GM18870 (cell line): Measurements from ENCODE around the gene HABP2.

Source experiments
- ATAC-seq: cut with Tn5 transposase; IDR thresholded peaks from one replicate; pipeline ENCODE4 v1.9.1; 2021; ENCODE audit warnings: moderate library complexity; ENCODE audit not compliant: unreplicated experiment

HABP2 gene

GRCh38 chr10:113552701-113553100 is at the start of gene HABP2:
Gene HABP2, plus strand, starts transcription at chr10:113553053. Its CDS starts 69 bp downstream, at chr10:113553122.
- no peak for ATAC-seq

- ATAC-seq: no peak
These were observed 48.9 kb upstream of the HABP2 start for GRCh38 chr10:113503930-113504329.

DNA sequence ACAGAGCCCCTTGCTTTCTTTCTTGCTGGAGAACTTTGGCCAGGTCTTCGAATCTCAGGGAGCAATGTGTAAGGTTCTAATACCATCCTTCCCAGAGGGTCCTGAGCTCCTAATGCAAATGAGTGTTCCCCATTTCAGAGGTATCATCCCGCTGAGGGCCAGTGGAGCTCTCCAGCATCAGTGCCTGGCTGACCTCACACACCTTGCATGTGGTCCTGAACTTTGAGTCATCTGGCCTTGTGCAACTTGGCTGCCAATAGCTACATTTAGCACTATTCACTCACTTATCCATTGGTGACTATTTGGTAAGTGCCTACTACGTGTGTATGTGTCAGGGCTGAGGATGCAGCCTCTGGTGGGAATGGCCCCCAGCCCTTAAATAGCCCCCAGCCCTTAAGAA is 48.4 kb upstream of the HABP2 start:
- ATAC-seq: no peak

DNA sequence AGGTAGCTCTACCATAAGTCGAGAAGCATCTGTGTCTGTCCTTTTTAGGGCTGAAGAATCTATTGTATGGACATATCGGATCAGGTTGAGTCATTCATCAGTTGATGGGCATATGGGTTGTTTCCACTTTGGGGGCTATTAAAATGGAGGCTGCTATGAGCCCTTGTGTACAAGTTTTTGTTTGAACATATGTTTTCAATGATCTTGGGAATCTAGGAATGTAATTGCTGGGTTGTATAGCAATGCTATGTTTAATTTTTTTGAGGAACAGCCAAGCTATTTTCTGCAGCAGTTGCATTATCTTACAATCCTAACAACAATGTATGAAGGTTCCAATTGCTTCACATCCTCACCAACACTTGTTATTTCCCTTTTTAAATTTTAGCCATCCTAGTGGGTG is 46.4 kb upstream of the HABP2 start:
- ATAC-seq: no peak

DNA sequence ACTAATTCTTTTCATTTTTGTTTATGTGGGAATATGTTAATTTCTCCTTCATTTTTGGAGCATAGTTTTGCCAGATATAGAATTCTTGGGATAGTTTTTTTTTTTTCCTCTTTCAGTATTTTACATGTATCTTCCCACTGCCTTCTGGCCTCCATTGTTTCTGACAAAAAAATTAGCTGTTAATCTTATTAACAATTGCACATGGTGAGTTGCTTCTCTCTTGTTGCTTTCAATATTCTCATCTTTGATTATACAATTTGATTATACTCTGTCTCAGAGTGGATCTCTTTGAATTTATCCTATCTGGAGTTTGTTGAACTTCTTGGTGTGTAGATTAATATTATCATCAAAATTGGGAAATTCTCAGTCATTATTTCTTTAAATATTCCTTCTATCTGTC is 41.4 kb upstream of the HABP2 start:
- no peak for ATAC-seq

DNA sequence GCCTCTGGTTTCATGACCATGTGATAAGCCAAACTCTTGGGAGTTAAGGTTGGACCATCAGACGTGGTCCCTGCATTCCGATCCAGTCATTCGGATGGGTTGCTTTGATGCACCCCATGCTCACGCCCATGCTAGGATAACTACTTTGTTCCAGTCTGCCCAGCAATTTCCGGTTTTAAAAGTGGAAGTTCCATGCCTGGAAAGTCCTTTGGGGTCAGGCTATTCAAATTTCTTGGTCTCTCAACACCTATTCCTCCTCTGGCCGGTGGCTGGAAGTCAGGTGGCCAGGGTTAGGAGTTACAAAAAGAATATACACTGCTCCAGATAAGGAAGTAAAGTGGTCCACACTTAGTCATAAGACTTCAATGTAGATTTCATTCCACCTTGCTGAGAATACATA is 37.7 kb upstream of the HABP2 start:
- ATAC-seq: no peak

DNA sequence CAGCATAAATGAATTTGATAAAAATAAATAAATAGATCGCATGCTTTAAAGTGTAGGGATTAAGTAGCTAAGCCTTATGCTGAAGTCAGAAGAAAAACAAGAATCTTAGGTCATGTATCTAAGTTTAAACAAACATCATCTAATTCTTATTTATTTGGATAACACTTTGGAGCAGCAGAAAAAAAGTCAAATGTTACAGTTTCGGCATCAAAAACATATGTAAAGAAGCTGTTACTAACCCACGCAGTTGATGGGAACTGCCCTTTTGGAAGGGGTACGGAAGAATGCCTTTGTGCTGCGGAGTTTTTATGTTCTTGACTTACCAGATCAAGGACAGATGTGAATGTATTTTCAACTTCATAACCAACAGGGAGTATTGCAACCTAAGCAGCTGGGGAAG is 37.3 kb upstream of the HABP2 start:
- ATAC-seq: no peak

DNA sequence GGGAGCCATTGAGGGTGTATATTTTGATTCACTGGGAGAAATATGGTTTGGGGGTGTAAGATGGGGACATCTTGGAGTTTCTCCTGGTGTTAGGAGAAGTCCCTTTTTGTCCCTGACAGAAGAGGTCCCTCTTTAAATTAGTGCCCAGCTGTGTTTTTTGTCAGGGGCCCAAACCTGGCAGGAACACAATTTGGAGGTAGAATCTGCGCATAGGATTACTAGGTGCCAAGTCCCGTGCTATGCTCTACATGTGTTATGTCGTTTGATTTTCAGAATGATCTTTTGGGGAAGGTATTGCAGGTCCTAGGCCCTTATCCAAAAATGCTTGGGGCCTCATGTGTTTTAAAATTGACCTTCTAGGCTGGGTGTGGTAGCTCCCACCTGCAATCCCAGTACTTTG is 36.8 kb upstream of the HABP2 start:
- no peak for ATAC-seq

DNA sequence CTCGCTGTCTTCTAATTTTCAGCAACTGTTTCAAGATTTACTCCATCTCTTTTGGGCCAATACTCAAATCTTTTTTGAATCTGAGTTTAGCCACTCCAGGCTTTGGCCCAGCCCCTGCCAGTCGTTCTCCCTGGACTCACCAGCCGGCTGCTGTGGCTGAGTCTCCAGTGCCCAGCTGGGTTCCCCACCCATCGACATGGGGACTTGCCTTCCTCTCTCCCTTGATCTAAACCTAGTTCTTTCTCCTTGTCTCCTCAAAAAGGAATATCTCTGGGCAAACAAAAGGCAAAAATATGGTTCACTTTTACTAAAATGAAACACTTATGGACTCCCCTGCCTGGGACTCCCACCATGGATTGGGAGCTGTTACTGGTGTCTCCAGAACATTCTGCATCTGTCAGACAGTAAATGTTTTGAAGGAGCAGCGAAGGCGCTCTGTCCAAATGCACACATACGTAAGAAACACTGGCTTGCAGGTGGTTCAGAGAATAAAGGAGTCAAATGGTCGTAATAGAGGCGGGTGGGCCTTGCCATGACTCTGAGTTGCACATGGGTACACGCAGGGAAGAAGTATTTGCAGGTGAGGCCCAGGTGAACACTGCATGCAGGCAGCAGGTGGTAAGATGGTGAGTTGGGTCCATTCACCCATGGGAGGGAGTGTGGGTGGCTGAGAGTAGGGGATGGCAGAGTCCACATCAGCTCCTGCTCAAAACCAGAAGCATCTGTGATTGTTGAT is 35.5 kb upstream of the HABP2 start:
- ATAC-seq: no peak

DNA sequence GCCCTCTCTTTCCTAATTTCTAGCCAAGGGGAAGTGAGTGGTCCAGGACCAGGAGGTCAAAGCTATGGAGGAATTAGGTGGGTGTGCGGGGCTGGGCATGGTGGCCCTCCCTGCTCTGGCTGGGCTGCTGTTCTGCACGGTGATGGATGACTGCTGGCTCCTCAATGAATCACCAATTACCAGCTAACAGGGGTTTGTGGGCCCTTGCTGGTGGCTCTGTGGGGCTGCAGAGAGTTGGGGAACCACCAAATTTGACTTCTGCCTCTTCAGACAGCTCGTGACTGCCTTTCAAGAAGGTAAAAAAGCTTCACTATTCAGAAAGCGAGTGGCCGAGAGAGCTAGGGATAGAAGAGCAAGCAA is 35.0 kb upstream of the HABP2 start:
- ATAC-seq: no peak

- no peak for ATAC-seq
These were observed 34.4 kb upstream of the HABP2 start for GRCh38 chr10:113518415-113518814.

- ATAC-seq: no peak
These were observed 33.8 kb upstream of the HABP2 start for GRCh38 chr10:113518816-113519591.

GRCh38 chr10:113519681-113520115 is 33.2 kb upstream of the HABP2 start:
- ATAC-seq: no peak

- ATAC-seq: no peak
These were observed 32.6 kb upstream of the HABP2 start for GRCh38 chr10:113520261-113520660.

DNA sequence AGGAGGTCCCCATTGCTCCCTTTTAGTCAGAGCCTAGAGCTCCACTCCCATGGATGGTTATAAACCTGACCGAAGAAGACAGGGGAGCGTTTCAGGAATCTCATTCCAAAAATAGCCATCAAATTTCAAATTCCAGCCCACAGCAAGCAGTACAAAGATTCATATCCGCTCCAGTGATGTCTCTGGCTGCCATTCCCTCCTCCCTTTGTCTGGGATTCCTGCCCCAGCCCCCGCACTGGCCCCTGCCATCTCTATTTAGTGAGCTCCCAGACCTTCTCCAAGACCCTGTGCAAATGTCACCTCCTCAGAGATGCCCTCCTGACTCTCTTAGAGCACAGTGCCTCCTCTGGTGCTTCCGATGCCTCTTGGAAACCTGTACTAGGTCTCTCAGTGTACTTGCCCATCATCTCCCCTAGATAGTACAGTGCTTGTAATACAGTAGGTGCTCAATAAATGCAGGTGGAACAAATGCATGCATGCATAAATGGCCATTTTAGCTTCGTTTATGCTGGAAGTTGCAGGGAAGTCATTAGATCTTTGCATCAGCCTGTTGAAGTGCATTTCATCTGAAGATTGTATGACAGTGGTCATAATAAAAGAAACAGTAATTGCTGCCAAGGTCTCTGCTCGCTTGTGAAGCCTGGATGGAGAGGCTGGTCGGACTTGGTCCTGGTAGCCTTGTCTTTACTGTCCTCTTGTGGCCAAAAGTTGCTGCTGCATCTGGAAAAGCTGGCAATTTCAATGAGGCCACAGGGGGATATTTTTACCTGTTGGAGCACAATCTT is 32.0 kb upstream of the HABP2 start:
- peak; percentile 69 for ATAC-seq

- no peak for ATAC-seq
These were observed 31.4 kb upstream of the HABP2 start for GRCh38 chr10:113521475-113521795.

GRCh38 chr10:113522460-113522859 is 30.4 kb upstream of the HABP2 start:
- ATAC-seq: no peak

DNA sequence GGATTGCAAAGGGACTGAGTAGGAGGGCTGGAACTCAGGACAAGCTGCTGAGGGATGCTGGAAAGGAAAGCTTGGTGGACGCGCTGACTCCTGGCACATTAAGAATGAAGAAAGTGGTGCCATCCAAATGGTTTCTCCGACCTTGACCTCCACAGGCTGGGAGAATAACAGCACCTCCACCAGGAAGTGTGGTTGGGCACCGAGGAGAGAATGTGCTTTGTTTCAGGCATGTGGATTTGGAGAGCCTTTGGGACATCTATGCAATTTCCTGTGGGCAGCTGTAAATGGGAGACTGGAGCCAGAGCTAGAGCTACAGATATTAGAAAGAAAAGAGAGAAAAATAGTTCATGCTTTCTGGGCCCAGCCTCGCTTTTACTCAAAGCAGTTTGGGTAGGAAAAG is 29.8 kb upstream of the HABP2 start:
- ATAC-seq: no peak

GRCh38 chr10:113523628-113524027 is 29.2 kb upstream of the HABP2 start:
- ATAC-seq: no peak

DNA sequence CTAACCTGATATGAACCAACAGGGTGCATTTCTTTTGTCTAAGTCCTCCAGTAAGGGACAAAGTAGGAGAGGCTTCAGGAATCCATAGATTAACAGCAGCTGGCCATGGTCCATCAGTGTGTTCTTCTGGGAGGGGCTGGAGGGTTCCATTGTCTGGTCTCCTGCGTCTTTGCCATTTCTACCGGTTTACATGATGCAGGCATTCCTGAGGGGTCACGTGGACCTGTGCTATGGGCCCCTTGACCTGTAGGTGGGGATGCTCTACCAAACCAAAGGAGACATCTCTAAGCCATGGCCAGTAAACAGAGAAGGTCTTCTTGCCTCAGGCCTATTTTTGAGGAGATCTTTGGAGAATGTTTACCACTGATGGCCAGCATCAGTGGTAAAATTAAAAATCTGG is 28.7 kb upstream of the HABP2 start:
- no peak for ATAC-seq

- no peak for ATAC-seq
These were observed 28.0 kb upstream of the HABP2 start for GRCh38 chr10:113524539-113525490.
